Adrenal gland (tissue), 12 donors: ENCODE results near the gene ACE. TPM values are rescaled to one million over a fixed set of nuclear protein-coding genes. Genes with fewer than 3 reads are reported as not detected.

Experiments
- DNase-seq, 7 donors: peaks; one replicate each; pipeline ENCODE4 v3.0.0-alpha.2; 2019 to 2020
- H3K27ac ChIP-seq, 5 donors: fragments of 200-600 bp; sonication (generic) in 4 of 5; 1 replicate in 3 of 5; 2 replicates in 2 of 5; pipeline versions ENCODE4 v1.5.1 to v1.8.0; 2016 to 2020; ENCODE audit warnings: mild to moderate bottlenecking in 1 of 5
- H3K27me3 ChIP-seq: fragments of 200-600 bp; 2 replicates; pipeline ENCODE4 v1.8.0; 2021
- H3K36me3 ChIP-seq, 2 donors: fragments of 200-600 bp; replicated peaks in 1 of 2; 1 replicate in 1 of 2; 2 replicates in 1 of 2; pipeline versions ENCODE4 v1.5.1 to v1.8.0; 2018 to 2022
- H3K4me1 ChIP-seq, 2 donors: fragments of 200-600 bp; replicated peaks in 1 of 2; 1 replicate in 1 of 2; 2 replicates in 1 of 2; pipeline versions ENCODE4 v1.5.1 to v1.8.0; 2018 to 2021
- H3K4me3 ChIP-seq, 4 donors: fragments of 200-600 bp; sonication (generic) in 3 of 4; one replicate each; pipeline ENCODE4 v1.5.1; 2016 to 2018
- H3K9me3 ChIP-seq, 3 donors: fragments of 200-600 bp; sonication (generic) in 1 of 3; replicated peaks in 1 of 3; 1 replicate in 2 of 3; 2 replicates in 1 of 3; pipeline versions ENCODE4 v1.5.1 to v1.8.0; 2016 to 2021
- CTCF ChIP-seq, 6 experiments: fragments of 450-650 bp in 4 of 6; fragments of 200-600 bp in 2 of 6; sonication (generic) in 1 of 6; IDR thresholded peaks; 1 replicate in 5 of 6; 2 replicates in 1 of 6; pipeline versions ENCODE4 v1.5.1 to v1.8.0; 2016 to 2021; ENCODE audit warnings: antibody characterized with exemption in 6 of 6, mild to moderate bottlenecking in 2 of 6, moderate library complexity in 1 of 6
- POLR2A ChIP-seq, 2 donors: fragments of 450-650 bp; IDR thresholded peaks; one replicate each; pipeline ENCODE4 v1.6.1; 2017; ENCODE audit warnings: antibody characterized with exemption in 2 of 2, mild to moderate bottlenecking in 2 of 2, moderate library complexity in 1 of 2
- WGBS, 4 donors: extraction: QIAGEN DNeasy Blood & Tissue Kit in 2 of 4; methylation state at CpG; one replicate each; pipeline versions ENCODE4 v1.1.5 to v1.1.7; 2013 to 2017; 5-methylcytosine and 5-hydroxymethylcytosine counted together
- intact Hi-C, 2 donors: fragments of 100-400 bp; cut with DNase I; formaldehyde crosslinking; loops; one replicate each; pipeline versions ENCODE4 v1.14.1 to v1.15.0; 2022 to 2023
- polyA plus RNA-seq, 3 donors: library from polyadenylated mRNA; stranded (reverse); fragments of 200-250 nt in 2 of 3; fragments of 350-450 nt in 1 of 3; fragmentation: Illumina TruSeq in 1 of 3; extraction: RNeasy Lipid Tissue Mini Kit (QIAGEN cat#74804) in 1 of 3; gene quantifications; one replicate each; pipeline ENCODE4 v1.2.3, GENCODE V29; 2013 to 2014
- total RNA-seq, 9 donors: library from RNA; depleted of rRNA in 4 of 9; stranded (reverse); fragments of >200 nt in 4 of 9; fragments of 120-200 nt in 1 of 9; fragmentation: NEBNext Ultra II Directional in 1 of 9; extraction: Animal tissue kit (Norgen Biotek cat#: 25700) in 1 of 9; gene quantifications; one replicate each; pipeline versions ENCODE4 v1.1.0 to v1.2.4, GENCODE V29; 2013 to 2023
- donor health status: healthy with polysubstance abuse.
- donor health status: Bipolar disorder and iron deficiency.
- donor health status: DM: yes; HTN: yes; CAD: no.
- donor health status: DM: no; HTN: no; CAD: no.
- donor health status: DM: no; HTN: no; CAD: no.
- donor health status: DM: yes; HTN: yes; CAD: no.

ACE gene
- total and polyA plus RNA-seq, 12 donors = 0.55 to 49.7 (median 12.2) TPM

- no peak for DNase-seq
- intact Hi-C loops = no loop called here
- 60 to 76% (median 69%) methylated on average over 1 of the region's 1 CpG for WGBS, 4 donors
Measured at GRCh38 chr17:63515426-63515825, 38.6 kb downstream of the ACE start.

GRCh38 chr17:63516910-63517824 is 40.3 kb downstream of the ACE start:
- no peaks in the 10 kb centered on the region for H3K4me1 ChIP-seq
- peak in 5 of 7 donors; percentile 23 to 53 (median 38) for DNase-seq
- no peak overlapping the region for H3K4me3 ChIP-seq
- H3K27ac ChIP-seq = no peak overlapping the region
- TF ChIP-seq CTCF (IDR thresholded peaks at IDR 0.05) = no peak
- TF ChIP-seq POLR2A (IDR thresholded peaks at IDR 0.05) = no peak
- intact Hi-C loops = no loop called here
- H3K36me3 ChIP-seq = no peaks in the 10 kb centered on the region
- whole genome bisulfite sequencing, 4 donors = 45 to 63% (median 55%) methylated on average over 6 of the region's 6 CpGs
- H3K27me3 ChIP-seq = no peaks in the 10 kb centered on the region
- no peaks in the 10 kb centered on the region for H3K9me3 ChIP-seq

More at GRCh38 chr17:63515426-63515825, 38.6 kb downstream of the ACE start:
- H3K4me1 ChIP-seq = no peaks in the 10 kb centered on the region
- H3K36me3 ChIP-seq = no peaks in the 10 kb centered on the region
- no peak overlapping the region for H3K27ac ChIP-seq
- H3K4me3 ChIP-seq = no peak overlapping the region
- no peaks in the 10 kb centered on the region for H3K27me3 ChIP-seq
- H3K9me3 ChIP-seq = no peaks in the 10 kb centered on the region
- TF ChIP-seq CTCF (IDR thresholded peaks at IDR 0.05) (no peak), POLR2A (IDR thresholded peaks at IDR 0.05) (no peak)

DNA sequence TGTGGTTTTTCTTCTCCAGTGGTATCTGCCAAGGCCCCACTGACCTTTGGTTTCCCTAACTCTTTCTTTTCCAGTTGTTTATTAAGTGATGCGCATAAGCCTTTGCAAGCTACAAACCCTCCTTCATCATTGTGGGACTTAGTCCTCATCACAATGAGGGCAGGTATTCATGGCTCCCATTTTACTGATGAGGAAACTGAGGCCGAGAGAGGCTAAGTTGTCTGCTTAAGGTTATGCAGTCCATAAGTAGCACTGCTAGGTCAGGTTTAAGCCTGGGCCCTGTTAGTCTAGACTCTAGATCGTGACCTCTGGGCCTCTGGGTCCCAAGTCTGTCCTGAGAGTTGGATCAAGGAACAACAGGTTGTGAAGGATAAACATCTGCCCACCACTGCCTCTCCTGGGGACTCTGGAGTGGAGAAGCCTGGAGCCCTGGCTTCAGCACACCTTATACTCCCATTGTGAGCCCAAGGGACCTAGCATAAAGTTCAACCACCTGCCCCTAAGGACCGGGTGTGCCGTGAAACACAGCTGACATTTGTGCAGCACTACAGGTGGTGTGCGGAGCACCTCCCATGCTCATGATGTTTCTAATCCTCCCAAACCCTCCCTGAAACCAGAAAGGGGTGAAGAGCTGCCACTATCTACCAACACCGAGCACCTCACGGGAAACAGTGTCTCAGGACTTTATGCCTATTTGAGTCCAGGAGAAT is 41.1 kb downstream of the ACE start:
- Histone ChIP-seq H3K4me3 (no peak overlapping the region), H3K9me3 (no peaks in the 10 kb centered on the region), H3K27me3 (no peaks in the 10 kb centered on the region), H3K36me3 (no peaks in the 10 kb centered on the region), H3K4me1 (no peaks in the 10 kb centered on the region), H3K27ac (no peak overlapping the region)
- DNase-seq = no peak
- no peak for TF ChIP-seq POLR2A (IDR thresholded peaks at IDR 0.05)
- no peak for TF ChIP-seq CTCF (IDR thresholded peaks at IDR 0.05)
- WGBS, 4 donors = 74 to 79% (median 76%) methylated on average over 5 to 8 of the region's 8 CpGs
- intact Hi-C loops = no loop called here

- no peaks in the 10 kb centered on the region for H3K4me1 ChIP-seq
- 76 to 100% (median 88%) methylated on average over 1 of the region's 1 CpG; no CpG with 5 or more reads in 1 of the 4 donors for WGBS, 4 donors
- TF ChIP-seq CTCF (IDR thresholded peaks at IDR 0.05) (no peak), POLR2A (IDR thresholded peaks at IDR 0.05) (no peak)
- H3K9me3 ChIP-seq = no peaks in the 10 kb centered on the region
- no peak overlapping the region for H3K4me3 ChIP-seq
- no peak for DNase-seq
- H3K27me3 ChIP-seq = no peaks in the 10 kb centered on the region
- H3K36me3 ChIP-seq = no peaks in the 10 kb centered on the region
- intact Hi-C loops = no loop called here
- no peak overlapping the region for H3K27ac ChIP-seq
Measured at GRCh38 chr17:63519116-63519881, 42.4 kb downstream of the ACE start.
